Endodermal cell (in vitro differentiated cells): ENCODE data around the gene CDR2L. TPM values are rescaled to one million over a fixed set of nuclear protein-coding genes. Genes with fewer than 3 reads are reported as not detected.
A peak's percentile ranks its signal among the peaks of the same experiment; 100 is the strongest.

Source experiments
- DNase-seq: peaks from one replicate; pipeline ENCODE4 v3.0.0-alpha.2; 2017
- H3K27ac ChIP-seq: 2 replicates; pipeline ENCODE4 v1.5.1; 2013; ENCODE audit warnings: mild to moderate bottlenecking, low read depth, low read length, moderate library complexity
- H3K27me3 ChIP-seq: 2 replicates; pipeline ENCODE4 v1.6.1; 2013; ENCODE audit warnings: mild to moderate bottlenecking, low read length, moderate library complexity; ENCODE audit not compliant: insufficient read depth, control insufficient read depth, poor library complexity, severe bottlenecking
- H3K36me3 ChIP-seq: 2 replicates; pipeline ENCODE4 v1.7.0; 2013; ENCODE audit warnings: mild to moderate bottlenecking, low read length, moderate library complexity; ENCODE audit not compliant: control insufficient read depth, insufficient read depth
- H3K4me1 ChIP-seq: one replicate; pipeline ENCODE4 v1.7.0; 2013; ENCODE audit warnings: low read length; ENCODE audit not compliant: control insufficient read depth, insufficient read depth
- H3K4me3 ChIP-seq: 2 replicates; pipeline ENCODE4 v1.5.1; 2013; ENCODE audit warnings: mild to moderate bottlenecking, low read length, moderate library complexity
- H3K9ac ChIP-seq: 2 replicates; pipeline ENCODE4 v1.6.1; 2013; ENCODE audit warnings: mild to moderate bottlenecking, low read length, moderate library complexity; ENCODE audit not compliant: poor library complexity, severe bottlenecking; ENCODE audit errors: extremely low read depth
- H3K9me3 ChIP-seq: 2 replicates; pipeline ENCODE4 v1.6.1; 2013; ENCODE audit warnings: mild to moderate bottlenecking, low read length, moderate library complexity; ENCODE audit not compliant: control insufficient read depth
- H3K27ac Mint-ChIP-seq: 2 replicates; pipeline ENCODE4 v1.8.0; 2020; ENCODE audit warnings: mixed read lengths
- H3K27me3 Mint-ChIP-seq: 2 replicates; pipeline ENCODE4 v1.8.0; 2021; ENCODE audit warnings: mild to moderate bottlenecking, mixed read lengths; ENCODE audit not compliant: insufficient read depth
- H3K36me3 Mint-ChIP-seq: 2 replicates; pipeline ENCODE4 v1.8.0; 2020; ENCODE audit warnings: low read depth, mixed read lengths
- H3K4me1 Mint-ChIP-seq: 2 replicates; pipeline ENCODE4 v1.8.0; 2020; ENCODE audit warnings: mixed read lengths
- H3K4me3 Mint-ChIP-seq: 2 replicates; pipeline ENCODE4 v1.8.0; 2020; ENCODE audit warnings: mild to moderate bottlenecking, moderate library complexity, mixed read lengths
- H3K9me3 Mint-ChIP-seq: 2 replicates; pipeline ENCODE4 v1.8.0; 2020; ENCODE audit warnings: mild to moderate bottlenecking, mixed read lengths
- WGBS, 2 experiments: methylation state at CpG; one replicate each; pipeline versions ENCODE4 v1.1.5 to v1.1.7; 2013; ENCODE audit warnings: missing lambda C conversion rate in 2 of 2, mixed read lengths in 1 of 2; ENCODE audit not compliant: insufficient coverage in 1 of 2, insufficient read length in 1 of 2; 5-methylcytosine and 5-hydroxymethylcytosine counted together
- long read RNA-seq, 4 experiments: library from polyadenylated mRNA in 2 of 4; library from RNA in 1 of 4; library from capped mRNA in 1 of 4; stranded (forward) in 3 of 4; unstranded in 1 of 4; transcript quantifications; one replicate each; pipeline ENCODE4 v2.0.0, GENCODE V29; 2020 to 2021; ENCODE audit warnings: inconsistent platforms in 1 of 4
- polyA plus RNA-seq, 2 experiments: library from polyadenylated mRNA; stranded (reverse); fragments of 50-300 nt; gene quantifications; one replicate each; pipeline ENCODE4 v1.2.3, GENCODE V29; 2013
- total RNA-seq, 2 donors: library from RNA; stranded (reverse); fragmentation: NEBNext Ultra II Directional in 1 of 2; extraction: Animal tissue kit (Norgen Biotek cat#: 25700) in 1 of 2; gene quantifications; 2 replicates in 1 of 2; 3 replicates in 1 of 2; pipeline ENCODE4 v1.2.1, GENCODE V29; 2021
- TF ChIP-seq, protein P1 (sequence below): fragments of 200-600 bp; sonication (generic); conservative IDR thresholded peaks from 2 replicates; pipeline ENCODE4 v1.5.0; 2021; ENCODE audit warnings: antibody characterized with exemption, mild to moderate bottlenecking

The CDR2L gene
- total RNA-seq = 10 to 100 TPM; 20.4 to 23.6 TPM
- polyA plus RNA-seq (2013, experiment 1 of 2) = 14.9 TPM
- 15.8 TPM for polyA plus RNA-seq (2013, experiment 2 of 2)
- long read RNA-seq, experiment 1, partial matches to known transcripts = 1 of 16 reads
- long read RNA-seq, experiment 1, other reads (novel, unspliced or antisense) = 13 of 16 reads
- long read RNA-seq, experiment 2, transcript CDR2L-201 (5 exons, 3,536 nt) = major isoform, 24 of 40 reads
- long read RNA-seq, experiment 2, partial matches to known transcripts = 12 of 40 reads
- long read RNA-seq, experiment 2, other reads (novel, unspliced or antisense) = 4 of 40 reads
- long read RNA-seq, experiment 3, partial matches to known transcripts = 4 of 4 reads
- long read RNA-seq, experiment 3, other reads (novel, unspliced or antisense) = 0 of 4 reads
- long read RNA-seq, experiment 4, partial matches to known transcripts = 0 of 2 reads
- long read RNA-seq, experiment 4, other reads (novel, unspliced or antisense) = 2 of 2 reads

DNA sequence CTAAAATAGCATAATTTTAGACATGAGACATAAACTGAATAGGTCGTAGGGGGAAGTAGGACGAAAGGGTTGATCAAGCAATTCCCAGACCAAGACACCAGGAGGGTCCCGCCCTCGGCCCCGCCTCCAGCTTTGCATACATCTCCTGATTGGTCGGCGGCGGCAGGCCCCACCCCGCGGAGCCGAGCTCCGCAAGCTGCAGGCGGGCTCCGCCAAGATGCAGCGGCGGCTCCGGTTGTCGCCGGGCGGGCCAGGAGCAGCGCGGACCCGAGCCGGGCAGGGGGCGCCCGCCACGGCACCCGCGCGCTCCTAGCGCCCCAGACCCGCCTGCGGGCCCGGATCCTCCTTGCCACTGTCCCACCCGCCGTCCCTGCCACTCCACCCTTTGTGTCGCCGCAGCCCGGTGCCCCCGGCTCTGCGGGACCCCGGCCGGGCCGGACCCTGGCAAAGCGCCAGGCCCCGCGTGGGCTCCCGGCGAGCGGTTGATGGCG is at the start of gene CDR2L:
Gene CDR2L (plus strand): TSS at position 215 of the 491 bp plus-strand sequence. CDS start 412 bp downstream, outside the sequence.
- Mint-ChIP-seq H3K36me3 (peaks cover 2% of the 10 kb centered on the region), H3K27ac (peak within 1 kb of the TSS; percentile 92), H3K9me3 (no peaks in the 10 kb centered on the region), H3K27me3 (no peaks in the 10 kb centered on the region), H3K4me3 (peak within 1 kb of the TSS; percentile 79), H3K4me1 (peaks cover 2% of the 10 kb centered on the region)
- WGBS, 2 experiments = 0% methylated on average over 2 to 51 of the region's 51 CpGs
- DNase-seq = peak; percentile 100
- Histone ChIP-seq H3K9ac (peak within 1 kb of the TSS; percentile 85), H3K4me3 (peak within 1 kb of the TSS; percentile 89), H3K9me3 (no peaks in the 10 kb centered on the region), H3K27ac (peak within 1 kb of the TSS; percentile 89), H3K27me3 (no peaks in the 10 kb centered on the region), H3K36me3 (no peaks in the 10 kb centered on the region), H3K4me1 (peaks cover 4% of the 10 kb centered on the region)
- TF ChIP-seq, protein P1, sequence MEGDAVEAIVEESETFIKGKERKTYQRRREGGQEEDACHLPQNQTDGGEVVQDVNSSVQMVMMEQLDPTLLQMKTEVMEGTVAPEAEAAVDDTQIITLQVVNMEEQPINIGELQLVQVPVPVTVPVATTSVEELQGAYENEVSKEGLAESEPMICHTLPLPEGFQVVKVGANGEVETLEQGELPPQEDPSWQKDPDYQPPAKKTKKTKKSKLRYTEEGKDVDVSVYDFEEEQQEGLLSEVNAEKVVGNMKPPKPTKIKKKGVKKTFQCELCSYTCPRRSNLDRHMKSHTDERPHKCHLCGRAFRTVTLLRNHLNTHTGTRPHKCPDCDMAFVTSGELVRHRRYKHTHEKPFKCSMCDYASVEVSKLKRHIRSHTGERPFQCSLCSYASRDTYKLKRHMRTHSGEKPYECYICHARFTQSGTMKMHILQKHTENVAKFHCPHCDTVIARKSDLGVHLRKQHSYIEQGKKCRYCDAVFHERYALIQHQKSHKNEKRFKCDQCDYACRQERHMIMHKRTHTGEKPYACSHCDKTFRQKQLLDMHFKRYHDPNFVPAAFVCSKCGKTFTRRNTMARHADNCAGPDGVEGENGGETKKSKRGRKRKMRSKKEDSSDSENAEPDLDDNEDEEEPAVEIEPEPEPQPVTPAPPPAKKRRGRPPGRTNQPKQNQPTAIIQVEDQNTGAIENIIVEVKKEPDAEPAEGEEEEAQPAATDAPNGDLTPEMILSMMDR = peak; percentile 27

DNA sequence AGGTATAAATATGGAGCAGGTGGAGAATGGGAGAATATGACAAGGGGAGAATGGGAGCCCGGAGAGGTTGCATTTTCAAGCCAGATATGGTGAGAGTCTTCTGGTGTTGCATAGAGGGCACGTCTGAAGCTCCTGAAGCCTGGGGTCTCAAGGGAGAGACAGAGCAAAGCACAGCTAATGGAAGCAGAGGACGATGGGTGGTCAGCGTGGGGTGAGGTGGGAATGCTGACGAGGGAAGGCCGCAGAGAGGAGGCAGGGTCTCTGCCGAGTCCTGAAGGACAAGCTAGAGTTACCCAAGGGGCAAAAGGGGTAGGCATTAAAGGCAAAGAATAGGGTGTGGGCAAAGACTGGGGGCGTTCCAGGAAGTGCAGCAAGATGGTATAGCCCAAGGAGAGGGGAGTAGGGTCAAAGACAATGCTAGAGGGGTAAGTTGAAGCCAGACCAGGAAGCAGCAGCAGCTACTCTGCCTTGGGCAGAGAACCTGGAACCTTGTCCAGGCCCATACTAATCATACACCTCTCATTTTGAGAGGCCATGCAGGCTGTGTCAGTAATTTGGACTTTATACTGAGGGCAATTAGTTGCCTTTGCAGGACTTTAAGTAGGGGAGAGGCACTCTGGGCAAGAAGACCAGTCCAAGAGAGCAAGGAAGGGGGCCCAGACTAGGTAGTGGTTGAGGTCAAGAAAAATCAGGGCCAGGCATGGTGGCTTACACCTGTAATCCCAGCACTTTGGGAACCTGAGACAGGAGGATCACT is 49.1 kb upstream of the CDR2L start:
- H3K4me3 ChIP-seq = no peak overlapping the region
- WGBS, 2 experiments = 61 to 67% methylated on average over 7 to 8 of the region's 8 CpGs

DNA sequence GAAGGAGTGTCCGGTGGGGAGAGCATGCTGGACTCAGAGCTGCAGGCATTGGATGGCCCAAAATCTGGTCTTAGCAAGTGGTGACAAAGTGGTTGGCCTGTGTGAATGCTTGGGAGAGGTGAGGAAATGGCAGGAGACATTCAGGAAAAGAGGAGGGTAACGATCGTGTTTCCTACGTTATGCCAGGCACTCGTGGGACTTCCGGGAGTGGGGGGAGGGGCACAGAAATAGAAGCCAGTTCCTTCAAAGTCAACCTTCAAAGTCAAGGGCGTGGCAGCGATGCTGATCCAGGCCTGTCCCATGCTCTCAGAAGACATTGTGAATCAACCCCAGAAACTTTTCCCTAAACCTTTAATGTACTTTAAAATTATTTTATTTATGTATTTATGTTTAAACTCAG is 47.9 kb upstream of the CDR2L start:
- WGBS, 2 experiments = 64 to 90% methylated on average over 2 to 8 of the region's 8 CpGs
- H3K27ac Mint-ChIP-seq = no peak overlapping the region
- TF ChIP-seq, protein P1 = no peak
- H3K4me3 Mint-ChIP-seq = no peak overlapping the region
- no peak for DNase-seq
- H3K27ac ChIP-seq = no peak overlapping the region
- no peak overlapping the region for H3K4me3 ChIP-seq
- no peaks in the 10 kb centered on the region for H3K9me3 Mint-ChIP-seq
- peaks cover 89% of the 10 kb centered on the region for H3K27me3 ChIP-seq
- H3K9me3 ChIP-seq = no peaks in the 10 kb centered on the region
- H3K36me3 ChIP-seq = no peaks in the 10 kb centered on the region
- no peaks in the 10 kb centered on the region for H3K4me1 ChIP-seq
- peaks cover 77% of the 10 kb centered on the region for H3K27me3 Mint-ChIP-seq
- H3K4me1 Mint-ChIP-seq = no peaks in the 10 kb centered on the region
- no peaks in the 10 kb centered on the region for H3K36me3 Mint-ChIP-seq
- no peak overlapping the region for H3K9ac ChIP-seq

More for the DNA sequence above, 49.1 kb upstream of the CDR2L start:
- TF ChIP-seq, protein P1 = no peak
- Histone ChIP-seq H3K9me3 (no peaks in the 10 kb centered on the region), H3K27me3 (peaks cover 93% of the 10 kb centered on the region), H3K36me3 (no peaks in the 10 kb centered on the region), H3K4me1 (no peaks in the 10 kb centered on the region), H3K9ac (no peak overlapping the region), H3K27ac (no peak overlapping the region)
- DNase-seq = no peak
- Mint-ChIP-seq H3K27me3 (peaks cover 84% of the 10 kb centered on the region), H3K4me3 (no peak overlapping the region), H3K4me1 (no peaks in the 10 kb centered on the region), H3K36me3 (no peaks in the 10 kb centered on the region), H3K27ac (no peak overlapping the region), H3K9me3 (no peaks in the 10 kb centered on the region)
